Iris pigment epithelial cell (primary cell): Measurements from ENCODE around the gene SLC38A7.

Experiments
- DNase-seq: peaks from one replicate; pipeline ENCODE4 v3.0.0-alpha.2; 2011; ENCODE audit warnings: low read depth

Gene SLC38A7

GRCh38 chr16:58636466-58636865 lies 48.1 kb downstream of the SLC38A7 start:
- no peak for DNase-seq

DNA sequence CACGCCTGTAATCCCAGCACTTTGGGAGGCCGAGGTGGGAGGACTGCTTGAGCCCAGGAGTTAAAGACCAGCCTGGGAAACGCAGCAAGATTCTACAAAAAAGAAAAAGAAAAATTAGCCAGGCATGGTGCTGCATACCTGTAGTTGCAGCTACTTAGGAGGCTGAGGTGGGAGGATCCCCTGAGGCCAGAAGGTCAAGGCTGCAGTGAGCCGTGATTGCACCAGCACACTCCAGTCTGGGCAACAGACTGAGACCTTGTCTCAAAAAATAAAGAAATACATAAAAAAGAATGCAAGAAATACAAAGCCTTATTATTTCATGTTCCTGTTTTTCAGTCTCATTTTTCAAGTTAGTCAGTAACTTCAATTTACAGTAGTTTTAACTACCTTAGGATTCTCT lies 49.1 kb downstream of the SLC38A7 start:
- DNase-seq = no peak

GRCh38 chr16:58634265-58634802 lies 50.2 kb downstream of the SLC38A7 start:
- DNase-seq = no peak

DNA sequence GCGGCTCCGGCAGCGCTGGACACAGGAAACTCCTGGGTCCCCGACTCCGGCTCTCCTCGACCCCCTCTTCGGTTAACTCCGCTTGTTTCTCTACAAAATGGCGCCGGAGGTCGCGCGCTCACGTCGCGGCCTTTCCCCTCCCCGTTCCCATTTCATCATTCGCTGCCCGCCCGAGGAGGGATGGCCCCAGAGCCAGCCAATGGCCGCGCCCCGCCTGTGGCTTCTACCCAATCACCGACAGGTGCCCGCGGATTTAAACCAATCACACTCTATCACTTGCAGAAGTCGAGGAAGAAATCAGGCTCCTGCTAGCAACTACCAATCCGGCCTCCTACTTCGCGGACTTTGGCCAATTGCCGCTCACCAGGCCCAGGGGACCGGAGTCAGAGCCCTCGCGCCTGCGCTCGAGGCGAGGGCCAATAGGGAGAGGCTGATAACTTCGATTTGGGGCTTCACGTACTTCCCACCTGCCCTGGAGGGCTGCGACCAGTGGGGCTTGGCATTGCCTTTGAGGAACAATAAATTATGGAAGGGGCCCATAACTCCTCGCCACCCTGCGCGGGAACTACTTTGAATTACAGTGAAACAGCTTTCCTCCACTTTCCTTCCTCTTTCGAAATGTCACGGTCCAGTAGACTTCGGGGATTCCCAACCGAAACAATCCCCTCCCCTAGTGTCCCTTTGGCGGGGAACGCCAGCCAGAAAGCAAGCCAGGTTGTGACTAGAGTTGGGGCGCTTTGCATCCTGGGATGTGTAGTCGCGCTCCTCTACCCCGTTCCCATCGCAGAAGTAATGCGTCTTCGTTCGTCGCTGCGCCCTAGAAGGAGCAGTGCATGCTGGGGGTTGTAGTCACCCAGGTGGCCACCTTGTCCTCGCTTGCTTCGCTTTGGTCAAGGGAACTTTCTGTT lies 54.6 kb downstream of the SLC38A7 start, which contains the start of gene CNOT1:
Gene CNOT1, minus strand, starts transcription at position 94 of the 908 bp plus-strand sequence. CDS start 30,489 bp downstream, outside the sequence.
- DNase-seq = peak; percentile 100

GRCh38 chr16:58628845-58629732 lies 55.5 kb downstream of the SLC38A7 start:
- DNase-seq = peak; percentile 43

- no peak for DNase-seq
These were observed 60.4 kb downstream of the SLC38A7 start for GRCh38 chr16:58624209-58624608.

DNA sequence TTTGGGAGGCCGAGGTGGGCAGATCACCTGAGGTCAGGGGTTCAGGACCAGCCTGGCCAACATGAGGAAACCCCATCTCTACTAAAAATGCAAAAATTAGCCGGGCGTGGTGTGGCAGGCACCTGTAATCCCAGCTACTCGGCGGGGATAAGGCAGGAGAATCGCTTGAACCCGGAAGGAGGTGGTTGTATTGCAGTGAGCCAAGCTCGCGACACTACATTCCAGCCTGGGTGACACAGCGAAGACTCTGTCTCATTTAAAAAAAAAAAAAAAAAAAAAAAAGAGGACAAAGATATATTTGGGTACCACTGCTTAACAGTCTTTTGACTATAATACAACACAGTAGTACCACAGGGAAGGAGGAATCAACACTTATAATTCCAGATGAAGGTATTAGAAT lies 64.2 kb downstream of the SLC38A7 start:
- no peak for DNase-seq

GRCh38 chr16:58615280-58615679 lies 69.3 kb downstream of the SLC38A7 start:
- peak; percentile 51 for DNase-seq
